ENCODE results near the gene ZNRF3.

Gene ZNRF3

GRCh38 chr22:28929197-28929596 is 45.8 kb downstream of the ZNRF3 start:
- H4K20me1 ChIP-seq (ENCODE audit: insufficient read depth, low read length), result peaks cover 61% of the 10 kb centered on the region

DNA sequence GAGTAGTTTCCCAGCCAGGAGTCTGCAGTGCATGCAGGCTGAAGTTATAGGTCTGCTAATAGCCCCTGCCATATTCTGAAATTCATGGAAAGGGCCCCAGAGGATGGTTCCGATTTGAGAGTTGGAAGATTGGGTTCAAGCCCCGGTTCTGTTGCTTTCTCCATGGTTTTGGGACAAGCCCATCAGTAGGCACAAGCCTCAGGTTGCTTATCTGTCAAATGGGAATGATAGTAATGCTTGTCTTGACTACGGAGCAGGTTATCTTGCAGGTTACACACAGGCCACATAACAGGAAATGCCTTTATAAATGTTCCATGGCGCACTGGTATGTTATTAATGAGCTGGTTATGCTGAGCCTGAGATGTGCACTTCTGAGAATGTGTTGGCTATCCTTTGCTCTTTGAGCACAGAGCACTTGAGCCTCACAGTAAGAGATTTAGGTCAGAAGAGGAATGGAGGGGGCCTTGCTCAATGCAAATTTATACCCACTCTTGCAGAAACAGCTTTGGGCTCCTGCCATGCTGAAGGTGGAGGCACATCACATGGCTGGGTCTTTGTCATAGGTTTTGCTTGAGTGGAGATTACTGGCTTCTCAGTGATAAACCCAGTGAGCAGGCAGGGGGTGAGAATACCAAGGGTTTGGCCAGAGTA is 47.1 kb downstream of the ZNRF3 start:
- Histone ChIP-seq H4K20me1 (ENCODE audit: insufficient read depth, low read length) (peaks cover 63% of the 10 kb centered on the region), H3K27ac (ENCODE audit: low read length) (no peak overlapping the region)

More at GRCh38 chr22:28929197-28929596, 45.8 kb downstream of the ZNRF3 start:
- Histone ChIP-seq H3K4me3 (ENCODE audit: low read length) (no peak overlapping the region), H2AFZ (ENCODE audit: low read depth, low read length) (no peak overlapping the region), H3K27ac (ENCODE audit: low read length) (no peak overlapping the region), H3K36me3 (replicated peaks; ENCODE audit: low read depth, low read length) (no peaks in the 10 kb centered on the region), H3K27me3 (ENCODE audit: low read depth, low read length) (no peaks in the 10 kb centered on the region), H3K79me2 (ENCODE audit: low read length) (peaks cover 67% of the 10 kb centered on the region), H3K4me1 (ENCODE audit: low read length) (peaks cover 22% of the 10 kb centered on the region), H3K9ac (ENCODE audit: low read length) (no peak overlapping the region), H3K4me2 (ENCODE audit: low read length) (no peak overlapping the region), H3K9me3 (ENCODE audit: insufficient read depth, low read length) (no peaks in the 10 kb centered on the region)
- TF ChIP-seq, protein P1, sequence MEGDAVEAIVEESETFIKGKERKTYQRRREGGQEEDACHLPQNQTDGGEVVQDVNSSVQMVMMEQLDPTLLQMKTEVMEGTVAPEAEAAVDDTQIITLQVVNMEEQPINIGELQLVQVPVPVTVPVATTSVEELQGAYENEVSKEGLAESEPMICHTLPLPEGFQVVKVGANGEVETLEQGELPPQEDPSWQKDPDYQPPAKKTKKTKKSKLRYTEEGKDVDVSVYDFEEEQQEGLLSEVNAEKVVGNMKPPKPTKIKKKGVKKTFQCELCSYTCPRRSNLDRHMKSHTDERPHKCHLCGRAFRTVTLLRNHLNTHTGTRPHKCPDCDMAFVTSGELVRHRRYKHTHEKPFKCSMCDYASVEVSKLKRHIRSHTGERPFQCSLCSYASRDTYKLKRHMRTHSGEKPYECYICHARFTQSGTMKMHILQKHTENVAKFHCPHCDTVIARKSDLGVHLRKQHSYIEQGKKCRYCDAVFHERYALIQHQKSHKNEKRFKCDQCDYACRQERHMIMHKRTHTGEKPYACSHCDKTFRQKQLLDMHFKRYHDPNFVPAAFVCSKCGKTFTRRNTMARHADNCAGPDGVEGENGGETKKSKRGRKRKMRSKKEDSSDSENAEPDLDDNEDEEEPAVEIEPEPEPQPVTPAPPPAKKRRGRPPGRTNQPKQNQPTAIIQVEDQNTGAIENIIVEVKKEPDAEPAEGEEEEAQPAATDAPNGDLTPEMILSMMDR (IDR thresholded peaks at IDR 0.05; ENCODE audit: low read depth, low read length), result no peak
- TF ChIP-seq EZH2phosphoT487 (IDR thresholded peaks at IDR 0.05; ENCODE audit: low read depth), result no peak

DNA sequence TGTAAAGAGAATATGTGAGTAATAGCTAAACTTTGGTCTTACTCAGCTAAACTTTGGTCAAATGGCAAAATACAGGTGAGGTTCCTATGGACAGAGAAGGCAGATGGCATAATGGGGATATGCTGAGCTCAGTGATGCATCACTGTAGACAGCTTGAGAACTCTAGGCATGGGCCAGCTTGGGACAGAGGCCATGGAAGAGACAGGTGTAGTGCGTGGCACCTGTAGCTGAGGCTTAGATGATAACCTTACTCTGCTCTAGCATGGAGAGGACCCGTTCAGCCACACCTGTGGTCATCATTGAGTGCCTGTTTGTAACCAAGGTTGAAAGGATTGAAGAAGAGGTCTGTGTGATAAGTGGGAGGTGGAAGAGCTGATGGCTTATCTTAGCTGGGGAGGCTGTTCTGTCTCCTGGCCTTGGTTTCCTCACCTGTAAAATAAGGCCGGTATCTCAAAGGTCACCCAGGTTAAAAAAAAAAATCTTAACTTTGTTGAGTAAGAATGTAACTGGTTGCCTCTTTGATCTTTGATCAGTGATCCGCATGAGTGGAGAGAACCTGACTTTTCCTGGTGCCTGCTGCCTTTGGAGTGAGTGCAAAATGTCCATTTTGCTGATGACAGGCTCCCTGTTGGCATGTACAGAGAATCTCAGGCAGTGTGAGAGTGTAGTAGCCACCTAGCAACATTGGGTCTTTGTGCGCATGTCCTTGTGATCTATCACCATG is 48.6 kb downstream of the ZNRF3 start:
- peak overlapping the region; percentile 20 for H3K4me2 ChIP-seq (ENCODE audit: low read length)
- H3K36me3 ChIP-seq (replicated peaks; ENCODE audit: low read depth, low read length), result no peaks in the 10 kb centered on the region
- no peak overlapping the region for H2AFZ ChIP-seq (ENCODE audit: low read depth, low read length)
- H3K9me3 ChIP-seq (ENCODE audit: insufficient read depth, low read length), result no peaks in the 10 kb centered on the region
- no peak overlapping the region for H3K27ac ChIP-seq (ENCODE audit: low read length)
- TF ChIP-seq, protein P1 (IDR thresholded peaks at IDR 0.05; ENCODE audit: low read depth, low read length), result no peak
- no peak for TF ChIP-seq EZH2phosphoT487 (IDR thresholded peaks at IDR 0.05; ENCODE audit: low read depth)
- H3K79me2 ChIP-seq (ENCODE audit: low read length), result peaks cover 71% of the 10 kb centered on the region
- H3K4me3 ChIP-seq (ENCODE audit: low read length), result no peak overlapping the region
- no peaks in the 10 kb centered on the region for H3K27me3 ChIP-seq (ENCODE audit: low read depth, low read length)
- peaks cover 22% of the 10 kb centered on the region for H3K4me1 ChIP-seq (ENCODE audit: low read length)
- no peak overlapping the region for H3K9ac ChIP-seq (ENCODE audit: low read length)
- H4K20me1 ChIP-seq (ENCODE audit: insufficient read depth, low read length), result peaks cover 65% of the 10 kb centered on the region

More for the DNA sequence above, 47.1 kb downstream of the ZNRF3 start:
- peaks cover 22% of the 10 kb centered on the region for H3K4me1 ChIP-seq (ENCODE audit: low read length)
- TF ChIP-seq EZH2phosphoT487 (IDR thresholded peaks at IDR 0.05; ENCODE audit: low read depth), result no peak
- TF ChIP-seq, protein P1 (IDR thresholded peaks at IDR 0.05; ENCODE audit: low read depth, low read length), result no peak
- H3K4me3 ChIP-seq (ENCODE audit: low read length), result no peak overlapping the region
- no peak overlapping the region for H3K9ac ChIP-seq (ENCODE audit: low read length)
- H3K79me2 ChIP-seq (ENCODE audit: low read length), result peaks cover 67% of the 10 kb centered on the region
- peak overlapping the region; percentile 5; the same call in 1 of the 2 replicates for H3K4me2 ChIP-seq (ENCODE audit: low read length)
- H3K36me3 ChIP-seq (replicated peaks; ENCODE audit: low read depth, low read length), result no peaks in the 10 kb centered on the region
- no peaks in the 10 kb centered on the region for H3K9me3 ChIP-seq (ENCODE audit: insufficient read depth, low read length)
- no peak overlapping the region for H2AFZ ChIP-seq (ENCODE audit: low read depth, low read length)
- no peaks in the 10 kb centered on the region for H3K27me3 ChIP-seq (ENCODE audit: low read depth, low read length)

- H3K36me3 ChIP-seq (replicated peaks; ENCODE audit: low read depth, low read length), result no peaks in the 10 kb centered on the region
- H3K4me2 ChIP-seq (ENCODE audit: low read length), result no peak overlapping the region
- H3K9me3 ChIP-seq (ENCODE audit: insufficient read depth, low read length), result no peaks in the 10 kb centered on the region
- no peak overlapping the region for H3K9ac ChIP-seq (ENCODE audit: low read length)
- H2AFZ ChIP-seq (ENCODE audit: low read depth, low read length), result no peak overlapping the region
- H3K27me3 ChIP-seq (ENCODE audit: low read depth, low read length), result no peaks in the 10 kb centered on the region
- H3K4me3 ChIP-seq (ENCODE audit: low read length), result no peak overlapping the region
- H4K20me1 ChIP-seq (ENCODE audit: insufficient read depth, low read length), result peaks cover 56% of the 10 kb centered on the region
- H3K79me2 ChIP-seq (ENCODE audit: low read length), result peaks cover 66% of the 10 kb centered on the region
- H3K27ac ChIP-seq (ENCODE audit: low read length), result no peak overlapping the region
- TF ChIP-seq EZH2phosphoT487 (IDR thresholded peaks at IDR 0.05; ENCODE audit: low read depth), result no peak
- H3K4me1 ChIP-seq (ENCODE audit: low read length), result peaks cover 22% of the 10 kb centered on the region
Measured at GRCh38 chr22:28933321-28933720, 49.9 kb downstream of the ZNRF3 start.
